Endothelial cell of hepatic sinusoid (primary cell): Measurements from ENCODE around the gene REXO1.

Experiments
- in situ Hi-C: cut with HindIII; loops from 2 replicates; pipeline ENCODE4 v1.10.0; 2017; ENCODE audit warnings: low sequenced_read_pairs

The REXO1 gene

DNA sequence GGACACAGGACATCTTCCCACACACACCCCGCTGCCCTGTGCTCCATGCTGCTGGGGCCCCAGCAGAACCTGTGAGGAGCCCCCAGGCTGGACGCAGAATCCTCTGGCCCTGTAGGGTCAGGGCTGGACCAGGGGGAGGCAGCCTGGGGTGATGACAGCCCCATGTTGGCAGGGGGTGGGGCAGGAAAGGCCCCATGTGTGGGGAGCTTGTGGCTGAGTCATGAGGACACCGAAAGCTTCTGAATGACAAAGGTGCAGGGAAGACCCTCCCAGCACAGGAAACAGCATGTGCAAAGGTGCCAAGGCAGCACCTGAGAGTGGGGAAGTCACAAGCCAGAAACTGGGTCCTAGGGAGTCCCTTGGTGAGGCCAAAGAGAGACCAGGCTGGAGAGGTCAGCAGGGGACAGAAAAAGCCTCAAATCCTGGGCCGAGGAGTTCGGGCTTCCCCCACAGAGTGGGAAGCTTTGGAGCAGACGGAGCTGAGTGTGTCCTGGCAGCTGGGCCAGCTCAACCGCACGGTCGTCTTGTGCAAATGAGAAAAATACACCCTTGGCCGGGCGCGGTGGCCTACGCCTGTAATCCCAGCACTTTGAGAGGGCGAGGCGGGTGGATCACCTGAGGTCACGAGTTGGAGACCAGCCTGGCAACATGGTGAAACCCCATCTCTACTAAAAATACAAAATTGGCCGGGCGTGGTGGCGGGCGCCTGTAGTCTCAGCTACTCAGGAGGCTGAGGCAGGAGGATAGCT, 53.7 kb downstream of the REXO1 start:
- in situ Hi-C loops, result no loop called here

DNA sequence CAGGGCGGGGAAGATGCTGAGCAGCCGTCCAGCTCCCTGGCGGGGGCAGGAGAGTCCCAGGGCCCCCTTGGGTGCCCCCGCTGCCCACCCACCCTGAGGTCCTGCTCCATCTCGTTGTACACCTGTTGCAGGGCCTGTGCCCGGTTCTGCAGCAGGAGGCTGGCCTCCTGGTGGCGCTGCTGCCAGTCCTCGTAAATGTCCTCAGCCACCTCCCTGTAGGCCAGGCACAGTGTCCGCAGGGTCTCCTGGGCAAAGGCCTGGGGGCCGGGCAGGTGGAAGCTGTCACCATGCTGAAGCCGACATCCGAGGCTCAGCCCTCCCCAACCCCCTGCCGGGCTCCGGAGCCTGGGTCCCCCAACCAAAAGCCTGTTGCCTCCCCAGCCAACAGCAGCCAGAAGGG, 56.4 kb downstream of the REXO1 start:
- in situ Hi-C loops, result no loop called here

DNA sequence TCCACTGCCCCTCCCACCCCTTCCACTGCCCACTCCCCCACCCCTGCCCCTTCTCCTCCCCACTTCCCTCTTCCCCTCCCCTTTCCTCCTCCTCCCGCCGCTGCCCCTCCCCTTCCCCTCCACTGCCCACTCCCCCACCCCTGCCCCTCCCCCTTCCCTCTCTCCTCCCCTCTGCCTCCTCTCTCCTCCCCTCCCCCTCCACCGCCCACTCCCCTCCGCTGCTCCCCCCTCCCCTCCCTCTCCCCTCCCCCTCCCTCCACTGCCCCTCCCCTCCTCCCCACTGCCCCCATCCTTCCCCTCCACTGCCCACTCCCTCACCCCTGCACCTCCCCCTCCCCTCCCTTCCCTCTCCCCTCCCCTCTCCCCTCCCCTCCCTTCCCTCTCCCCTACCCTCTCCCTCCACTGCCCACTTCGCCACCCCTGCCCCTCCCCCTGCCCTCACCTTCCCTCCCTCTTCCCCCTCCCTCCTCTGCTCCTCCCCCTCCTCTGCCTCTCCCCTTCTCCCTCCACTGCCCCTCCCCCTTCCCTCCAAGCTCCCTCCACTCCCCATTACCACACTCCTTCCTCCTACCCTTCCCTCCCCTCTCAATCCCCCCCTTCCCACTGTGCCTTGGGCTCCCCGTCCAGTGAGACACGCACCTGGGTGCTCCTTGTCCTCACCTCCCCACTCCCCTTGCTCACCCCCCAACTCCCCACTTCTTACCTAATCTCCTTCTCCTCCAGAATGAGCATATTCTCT, 58.1 kb downstream of the REXO1 start:
- in situ Hi-C loops, result no loop called here

DNA sequence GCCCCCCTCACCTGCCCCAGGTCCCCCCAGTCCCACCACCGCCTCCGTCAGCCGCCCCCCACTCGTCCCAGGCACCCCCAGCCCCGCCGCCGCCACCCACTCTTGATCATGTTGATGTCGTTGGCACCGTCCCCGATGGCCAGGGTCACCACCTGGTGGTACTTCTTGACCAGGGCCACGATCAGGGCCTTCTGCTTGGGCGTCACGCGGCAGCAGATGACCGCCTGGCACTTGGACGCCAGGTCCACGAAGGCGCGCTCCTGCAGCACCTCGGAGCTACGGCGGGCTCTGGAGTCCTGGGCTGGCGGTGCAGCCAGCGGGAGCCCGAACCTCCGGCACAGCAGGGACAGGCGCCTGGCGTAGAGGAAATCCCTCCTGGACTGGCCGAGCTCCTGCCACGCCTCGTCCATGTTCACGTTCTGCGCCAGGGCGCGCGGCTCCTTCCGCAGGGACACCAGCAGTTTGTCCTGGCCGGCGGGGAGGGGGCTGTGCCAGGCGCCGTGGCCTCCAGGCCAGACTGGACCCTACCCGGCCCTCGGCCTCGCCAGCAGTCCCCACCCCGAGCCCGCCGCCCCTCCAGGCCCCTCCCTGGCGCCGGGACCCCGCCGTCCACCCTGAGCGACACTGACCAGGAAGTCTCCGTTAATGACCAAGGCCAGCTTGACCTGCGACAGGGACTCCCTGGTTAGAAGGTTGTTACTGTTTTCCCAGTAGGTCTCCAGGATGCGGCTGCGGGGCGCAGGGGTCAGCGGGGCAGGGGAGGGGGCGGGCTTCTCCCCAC, 58.8 kb downstream of the REXO1 start:
- in situ Hi-C loops, result no loop called here

DNA sequence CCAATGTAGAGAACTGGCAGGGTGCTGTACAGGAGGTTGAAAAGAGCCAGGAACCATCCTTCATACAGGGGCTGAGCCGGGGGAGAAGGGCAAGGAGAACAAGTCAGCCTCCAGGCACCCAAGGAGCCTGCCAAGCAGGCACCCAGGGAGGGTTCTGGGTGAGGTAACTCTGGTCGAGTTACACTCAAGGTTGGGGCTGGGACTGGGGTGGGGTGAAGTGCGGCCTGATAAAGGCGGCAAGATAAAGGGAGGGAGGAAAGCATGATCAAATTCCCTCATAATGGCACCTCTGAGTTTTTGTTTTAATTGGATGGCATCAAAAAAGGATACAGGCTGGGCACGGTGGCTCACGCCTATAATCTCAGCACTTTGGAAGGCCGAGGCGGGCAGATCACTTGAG, 61.2 kb downstream of the REXO1 start:
- in situ Hi-C loops, result no loop called here

DNA sequence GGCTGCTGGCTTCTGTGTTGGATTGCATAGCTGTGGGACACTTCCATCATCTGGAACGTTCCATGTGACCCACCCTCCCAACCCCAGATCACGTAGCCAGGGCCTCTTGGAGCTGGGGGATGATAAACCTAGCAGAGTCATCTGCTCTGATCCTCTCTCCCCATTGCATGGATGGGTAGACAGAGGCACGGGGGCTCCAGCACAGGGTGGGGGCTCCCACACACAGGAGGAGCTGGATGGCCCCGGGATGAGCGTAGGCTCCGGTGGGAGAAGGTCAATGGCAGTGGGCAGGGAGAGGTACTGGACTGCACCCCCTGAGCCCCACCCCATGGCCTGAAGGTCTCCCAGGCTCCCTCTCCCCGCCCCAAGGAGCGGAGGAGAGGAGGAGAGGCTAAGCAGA, 61.6 kb downstream of the REXO1 start:
- in situ Hi-C loops, result no loop called here

DNA sequence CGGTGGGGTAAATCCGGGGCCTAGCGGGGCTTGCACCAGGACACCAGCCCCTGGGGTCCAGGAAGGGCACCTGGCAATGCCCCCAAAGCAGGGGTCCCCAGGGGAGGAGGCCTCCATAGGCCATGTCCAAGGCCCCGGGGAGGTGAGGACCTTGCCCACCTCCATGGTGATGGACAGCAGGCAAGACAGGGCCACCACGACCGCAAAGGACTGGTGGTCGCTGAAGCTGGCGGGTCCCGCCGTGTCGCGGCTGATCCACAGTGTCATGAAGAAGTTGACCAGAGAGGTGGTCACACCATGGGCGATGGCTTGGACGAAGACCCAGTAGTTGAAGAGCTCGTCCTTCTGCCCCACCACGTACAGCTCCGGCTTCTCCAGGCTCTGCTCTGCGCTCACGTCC, 63.0 kb downstream of the REXO1 start:
- in situ Hi-C loops, result no loop called here

DNA sequence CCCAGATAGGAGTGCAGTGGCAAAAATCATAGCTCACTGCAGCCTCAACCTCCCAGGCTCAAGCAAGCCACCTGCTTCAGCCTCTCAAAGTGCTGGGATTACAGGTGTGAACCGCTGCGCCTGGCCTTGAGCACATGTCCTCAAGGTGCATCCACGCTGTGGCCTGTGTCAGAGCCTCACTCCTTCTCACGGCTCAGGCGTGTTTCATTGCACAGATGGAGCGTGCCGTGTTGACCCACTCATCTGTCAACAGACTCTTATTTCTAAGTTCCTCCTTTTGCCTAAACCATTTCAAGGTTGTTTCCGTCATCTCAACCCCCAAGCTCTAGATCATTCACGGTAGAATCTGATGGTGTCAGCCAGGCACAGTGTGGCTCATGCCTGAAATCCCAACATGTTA, 64.4 kb downstream of the REXO1 start:
- in situ Hi-C loops, result no loop called here

DNA sequence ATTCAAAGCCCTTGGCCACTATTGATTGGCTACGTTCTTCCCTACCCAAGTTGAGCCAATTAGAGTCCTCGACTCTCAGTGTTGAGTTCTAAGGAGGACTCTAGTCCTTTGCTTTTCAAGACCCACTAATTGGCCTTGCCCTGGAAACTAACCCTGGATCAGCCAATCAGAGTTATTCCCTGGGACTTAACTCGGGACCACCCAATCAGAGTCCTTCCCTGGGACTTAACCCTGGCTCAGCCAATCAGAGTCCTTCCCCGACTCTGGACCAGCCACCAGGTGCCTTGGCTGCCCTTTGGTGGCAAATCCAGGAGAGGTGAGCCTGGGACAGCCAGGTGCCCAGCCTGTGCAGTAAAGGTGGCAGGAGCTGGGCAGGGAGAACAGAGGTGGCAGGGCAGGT, 64.9 kb downstream of the REXO1 start:
- in situ Hi-C loops, result no loop called here

DNA sequence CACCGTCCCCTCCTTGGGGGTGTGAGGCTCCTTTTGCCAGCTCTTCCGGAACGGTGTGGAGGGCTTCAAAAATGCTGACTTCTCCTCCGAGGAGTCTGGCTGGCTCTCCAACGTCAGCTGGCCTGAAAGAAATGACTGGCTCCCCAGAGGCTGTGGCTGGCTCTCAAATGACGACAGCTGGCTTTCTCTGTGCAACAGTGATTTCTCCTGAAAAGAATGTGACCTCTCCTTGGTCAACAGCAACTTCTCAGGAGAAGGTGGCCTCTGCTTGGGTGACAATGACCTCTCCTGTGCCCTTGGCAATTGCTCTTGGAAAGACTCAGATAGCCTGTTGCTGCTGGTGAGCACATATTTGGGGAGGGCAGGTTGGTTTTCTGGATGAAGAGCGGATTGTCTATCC, 65.8 kb downstream of the REXO1 start:
- in situ Hi-C loops, result no loop called here

DNA sequence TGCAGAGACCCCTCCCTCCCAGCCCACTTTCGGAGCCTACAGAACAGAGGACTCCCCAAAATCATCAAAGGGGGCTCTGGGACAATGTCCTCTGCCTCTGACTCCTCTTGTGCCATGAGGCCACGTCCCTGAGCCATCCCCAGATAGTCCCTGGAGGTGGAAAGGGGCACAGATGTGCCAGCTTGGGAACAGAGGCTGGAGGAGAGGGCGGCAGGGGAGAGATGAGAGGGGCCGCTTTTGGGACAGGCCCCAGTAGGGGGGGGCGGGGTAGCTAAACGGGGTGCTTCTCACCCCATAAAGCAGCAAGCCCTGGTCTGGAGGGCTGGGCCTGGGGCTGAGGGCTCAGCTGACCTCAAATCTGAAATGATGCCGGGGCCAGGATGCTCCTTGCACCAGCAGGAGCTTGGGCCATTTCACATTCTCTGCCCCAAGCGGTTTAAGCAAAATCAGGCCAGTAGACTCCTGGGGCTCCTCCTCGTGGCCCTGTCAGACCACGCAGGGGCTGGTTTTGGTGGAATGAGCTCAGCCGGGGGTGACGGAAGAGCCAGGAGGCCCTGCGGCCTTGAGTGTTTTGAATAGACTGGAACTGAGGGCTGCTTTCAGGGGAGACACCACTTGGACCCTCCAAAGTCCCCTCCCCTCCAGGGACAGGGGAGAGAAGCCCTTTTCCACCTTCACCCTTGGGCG, 67.9 kb downstream of the REXO1 start:
- in situ Hi-C loops, result no loop called here

DNA sequence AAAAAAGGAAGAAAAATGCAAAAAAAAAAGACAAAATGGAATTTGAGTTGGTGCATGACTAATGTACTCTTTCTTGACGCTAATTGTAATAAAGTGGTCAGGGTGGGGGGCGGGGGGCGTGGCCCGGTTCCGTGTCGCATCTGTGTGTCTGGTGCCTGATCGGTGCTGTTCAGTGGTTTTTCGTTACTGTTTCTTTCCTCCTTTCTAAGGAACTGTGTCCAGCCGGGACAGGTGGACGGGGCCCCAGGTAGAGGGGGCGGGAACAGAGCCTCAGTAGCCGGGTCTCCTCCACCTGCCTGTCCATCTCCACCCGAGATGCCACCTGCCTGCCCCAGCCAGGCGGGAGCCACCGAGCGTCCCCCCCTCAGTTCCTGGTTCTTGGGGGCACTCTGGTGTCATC, 68.7 kb downstream of the REXO1 start:
- in situ Hi-C loops, result no loop called here

DNA sequence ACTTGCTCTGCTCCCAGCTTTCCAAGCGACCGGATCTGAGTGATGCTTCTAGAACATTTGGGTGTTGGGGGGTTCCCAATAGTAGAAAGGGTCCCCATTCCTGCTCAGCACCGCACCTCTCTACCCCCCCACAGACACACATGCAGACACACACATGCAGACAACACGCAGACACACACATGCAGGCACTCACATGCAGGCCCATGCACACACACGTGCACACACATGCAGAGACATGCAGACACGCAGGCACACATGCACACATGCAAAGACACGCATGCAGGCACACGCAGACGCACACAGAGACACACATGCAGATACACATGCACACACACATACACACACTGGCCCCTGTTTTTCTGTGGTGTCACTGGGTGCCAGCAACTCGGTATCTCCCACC, 71.1 kb downstream of the REXO1 start:
- in situ Hi-C loops, result no loop called here

DNA sequence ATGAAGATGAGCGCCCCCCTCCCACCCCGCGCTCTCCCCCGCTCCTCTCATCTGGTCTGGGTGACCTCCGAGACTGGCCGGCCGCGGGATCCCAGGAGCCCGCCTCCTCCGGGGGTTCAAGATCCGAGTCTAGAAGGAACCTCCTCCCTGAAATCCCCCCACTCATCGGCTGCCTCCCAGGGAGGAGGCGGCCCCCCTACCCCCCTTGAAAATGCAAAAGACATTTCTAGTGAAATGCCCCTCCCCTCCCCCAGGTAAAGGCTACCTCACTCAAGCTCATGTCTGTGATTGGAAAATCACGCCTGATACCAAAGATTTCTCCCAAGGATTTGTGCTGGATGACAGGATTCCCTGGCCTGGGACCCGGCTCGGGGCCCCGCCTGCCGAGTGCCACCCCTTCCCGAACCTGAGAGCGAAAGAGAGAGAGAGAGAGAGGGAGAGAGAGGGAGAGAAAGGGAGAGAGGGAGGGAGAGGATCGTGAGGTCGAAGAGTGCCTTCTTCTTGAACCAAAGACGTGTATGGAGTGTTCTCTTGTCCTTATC, 71.6 kb downstream of the REXO1 start:
- in situ Hi-C loops, result no loop called here

DNA sequence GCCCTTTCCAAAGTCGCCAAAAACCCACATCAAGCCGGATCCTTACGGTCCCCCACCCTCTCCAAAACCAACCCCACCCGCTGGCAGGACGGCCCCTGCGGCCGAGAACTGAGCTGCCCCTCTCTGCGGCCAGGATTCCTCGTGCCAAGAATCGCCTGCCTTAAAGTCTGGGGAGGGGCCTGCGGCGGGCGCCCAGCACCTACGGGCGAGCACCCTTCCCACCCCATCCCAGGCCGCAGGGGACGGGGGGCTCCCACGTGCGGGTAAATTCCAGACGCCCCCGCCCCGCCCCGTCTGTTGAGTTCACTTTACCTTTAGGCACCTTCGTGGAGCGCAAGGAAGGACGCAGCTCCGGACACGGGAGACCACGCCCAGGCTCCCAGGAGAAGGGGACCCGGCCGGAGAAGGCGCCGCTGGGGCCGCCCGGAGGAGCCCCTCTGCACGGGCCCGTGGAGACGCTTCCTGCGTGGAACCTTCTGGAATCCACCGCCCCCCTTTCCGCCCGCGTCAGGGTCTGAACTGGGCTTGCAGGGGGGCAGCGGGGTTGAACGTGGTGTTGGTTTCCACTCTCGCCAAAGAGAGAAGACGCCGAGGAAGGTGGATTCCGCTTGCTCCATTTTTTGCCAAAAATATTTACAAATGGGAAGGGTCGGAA, 72.2 kb downstream of the REXO1 start:
- in situ Hi-C loops, result no loop called here

DNA sequence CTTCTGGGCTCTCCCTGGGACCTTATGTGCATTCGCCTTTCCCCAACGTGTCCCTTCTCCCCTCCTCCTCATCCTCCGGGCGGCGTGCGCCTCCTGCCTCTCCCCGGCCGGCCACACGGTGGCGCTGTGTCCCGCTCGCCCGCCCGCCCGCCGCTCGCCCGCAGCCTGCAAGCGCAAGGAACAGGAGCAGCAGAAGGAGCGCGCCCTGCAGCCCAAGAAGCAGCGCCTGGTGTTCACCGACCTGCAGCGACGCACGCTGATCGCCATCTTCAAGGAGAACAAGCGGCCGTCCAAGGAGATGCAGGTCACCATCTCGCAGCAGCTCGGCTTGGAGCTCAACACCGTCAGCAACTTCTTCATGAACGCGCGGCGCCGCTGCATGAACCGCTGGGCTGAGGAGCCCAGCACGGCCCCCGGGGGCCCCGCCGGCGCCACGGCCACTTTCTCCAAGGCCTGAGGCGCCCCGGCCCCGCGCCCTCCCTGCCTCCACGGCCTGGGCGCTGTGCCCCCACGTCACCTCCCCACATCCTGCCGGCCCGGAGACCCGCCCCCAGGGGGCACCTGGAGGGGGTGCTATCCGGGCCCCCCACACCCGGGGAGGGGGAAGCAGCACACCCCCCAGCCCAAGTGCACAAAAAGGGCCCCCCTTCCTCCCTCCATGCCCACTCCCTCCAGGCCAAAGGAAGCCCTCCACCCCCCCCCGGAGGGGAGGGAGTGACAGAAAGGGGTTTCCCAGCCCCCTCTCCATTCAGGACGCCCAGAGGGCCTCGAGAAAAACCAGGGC, 73.1 kb downstream of the REXO1 start:
- in situ Hi-C loops, result no loop called here

DNA sequence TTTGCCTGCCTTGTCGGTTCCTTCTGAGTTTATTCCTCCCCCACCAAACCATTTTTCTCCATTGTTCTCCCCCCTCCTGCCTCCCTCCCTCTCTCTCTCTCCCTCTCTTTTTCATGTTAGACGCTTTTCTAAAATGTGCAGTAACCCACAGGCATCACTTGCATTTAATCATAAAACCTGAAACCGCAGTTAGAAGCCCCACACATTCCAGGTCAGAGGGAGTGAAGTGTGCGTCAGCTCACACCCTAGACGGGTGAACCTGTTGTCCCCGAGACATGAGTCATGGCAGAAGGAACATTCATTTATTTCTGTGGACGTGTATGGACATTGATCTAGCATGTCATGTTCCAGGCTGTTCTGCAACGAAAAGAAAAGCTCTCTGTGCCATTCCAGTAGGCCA, 75.1 kb downstream of the REXO1 start:
- in situ Hi-C loops, result no loop called here

DNA sequence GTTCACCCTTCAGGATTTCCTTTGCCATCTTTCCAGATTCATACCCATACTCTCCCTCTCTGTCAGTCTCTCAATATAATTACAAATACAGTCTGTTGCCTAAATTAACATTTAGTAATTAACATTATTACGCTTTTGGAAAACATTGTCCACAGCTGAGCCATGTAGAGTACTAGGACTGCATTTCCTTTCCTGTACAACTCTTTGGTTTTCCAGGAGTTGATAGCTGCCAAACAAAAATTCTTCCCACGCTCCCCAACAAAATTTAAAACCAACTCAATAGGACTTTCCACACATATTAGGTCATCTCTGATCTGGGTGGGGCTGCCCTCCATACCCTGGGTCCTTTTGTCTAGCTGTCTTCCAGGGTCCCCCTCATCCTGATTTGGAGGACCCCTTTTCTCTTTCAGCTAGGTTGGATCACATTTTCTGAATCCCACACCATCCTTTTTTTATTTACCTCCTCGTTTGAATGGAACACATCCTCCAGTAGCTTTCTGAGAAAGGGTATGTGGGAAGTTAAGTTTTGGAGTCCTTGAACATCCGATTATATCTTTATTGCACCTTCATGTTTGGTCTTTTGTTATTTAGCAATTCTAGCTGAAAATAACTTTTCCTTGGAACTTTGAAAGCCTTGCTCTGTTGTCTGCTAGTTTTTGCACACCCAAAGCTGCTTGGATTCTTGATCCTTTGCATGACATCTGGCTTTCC, 77.3 kb downstream of the REXO1 start:
- in situ Hi-C loops, result no loop called here

DNA sequence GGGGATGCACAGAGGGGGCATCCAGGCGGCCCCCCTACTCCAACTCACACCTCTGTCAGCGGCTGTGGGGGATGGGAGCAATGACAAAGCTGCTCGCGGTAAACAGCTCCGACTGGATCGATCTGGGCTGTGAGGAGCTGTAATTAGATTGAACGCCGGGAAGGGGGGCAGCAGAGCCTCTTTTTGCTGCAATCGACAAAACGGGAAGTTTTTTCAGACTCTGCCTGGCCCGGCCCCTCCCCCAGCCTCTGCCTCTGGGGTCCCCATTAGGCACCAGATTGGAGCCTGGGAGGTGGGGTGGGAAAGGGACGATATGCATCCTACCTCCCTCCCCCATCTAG, 78.7 kb downstream of the REXO1 start:
- in situ Hi-C loops, result loop anchor here (5.0 kb wide), 1 partner anchor 92 kb away; no protein-coding TSS in a partner anchor
